Glutamatergic neuron (in vitro differentiated cells): ENCODE data around the gene KLHL22. TPM values are rescaled to one million over a fixed set of nuclear protein-coding genes. Genes with fewer than 3 reads are reported as not detected.

Experiments
- DNase-seq: peaks from one replicate; pipeline ENCODE4 v3.0.0; 2022
- H3K27ac Mint-ChIP-seq: one replicate; pipeline ENCODE4 v1.8.0; 2020; ENCODE audit warnings: mild to moderate bottlenecking, mixed read lengths, inconsistent platforms; ENCODE audit not compliant: unreplicated experiment
- H3K27me3 Mint-ChIP-seq: one replicate; pipeline ENCODE4 v1.8.0; 2020; ENCODE audit warnings: mild to moderate bottlenecking, moderate library complexity, mixed read lengths, inconsistent platforms; ENCODE audit not compliant: unreplicated experiment
- H3K36me3 Mint-ChIP-seq: one replicate; pipeline ENCODE4 v1.8.0; 2020; ENCODE audit warnings: mild to moderate bottlenecking, mixed read lengths, inconsistent platforms; ENCODE audit not compliant: unreplicated experiment
- H3K4me1 Mint-ChIP-seq: one replicate; pipeline ENCODE4 v1.8.0; 2020; ENCODE audit warnings: mild to moderate bottlenecking, low read depth, mixed read lengths, inconsistent platforms; ENCODE audit not compliant: unreplicated experiment
- H3K4me3 Mint-ChIP-seq: one replicate; pipeline ENCODE4 v1.8.0; 2020; ENCODE audit warnings: mild to moderate bottlenecking, mixed read lengths, inconsistent platforms; ENCODE audit not compliant: unreplicated experiment
- H3K9me3 Mint-ChIP-seq: one replicate; pipeline ENCODE4 v1.8.0; 2020; ENCODE audit warnings: mild to moderate bottlenecking, moderate library complexity, mixed read lengths, inconsistent platforms; ENCODE audit not compliant: unreplicated experiment
- total RNA-seq: library from RNA; stranded (reverse); fragmentation: NEBNext Ultra II Directional; extraction: Animal tissue kit (Norgen Biotek cat#: 25700); gene quantifications from one replicate; pipeline ENCODE4 v1.2.1, GENCODE V29; 2021; ENCODE audit not compliant: unreplicated experiment
- TF ChIP-seq, protein P1 (sequence below): fragments of 200-600 bp; sonication (generic); IDR thresholded peaks from one replicate; pipeline ENCODE4 v1.5.0; 2021; ENCODE audit not compliant: partially characterized antibody, unreplicated experiment

Gene KLHL22
- total RNA-seq, 1 donor from 2014 or later: 20.2 TPM

DNA sequence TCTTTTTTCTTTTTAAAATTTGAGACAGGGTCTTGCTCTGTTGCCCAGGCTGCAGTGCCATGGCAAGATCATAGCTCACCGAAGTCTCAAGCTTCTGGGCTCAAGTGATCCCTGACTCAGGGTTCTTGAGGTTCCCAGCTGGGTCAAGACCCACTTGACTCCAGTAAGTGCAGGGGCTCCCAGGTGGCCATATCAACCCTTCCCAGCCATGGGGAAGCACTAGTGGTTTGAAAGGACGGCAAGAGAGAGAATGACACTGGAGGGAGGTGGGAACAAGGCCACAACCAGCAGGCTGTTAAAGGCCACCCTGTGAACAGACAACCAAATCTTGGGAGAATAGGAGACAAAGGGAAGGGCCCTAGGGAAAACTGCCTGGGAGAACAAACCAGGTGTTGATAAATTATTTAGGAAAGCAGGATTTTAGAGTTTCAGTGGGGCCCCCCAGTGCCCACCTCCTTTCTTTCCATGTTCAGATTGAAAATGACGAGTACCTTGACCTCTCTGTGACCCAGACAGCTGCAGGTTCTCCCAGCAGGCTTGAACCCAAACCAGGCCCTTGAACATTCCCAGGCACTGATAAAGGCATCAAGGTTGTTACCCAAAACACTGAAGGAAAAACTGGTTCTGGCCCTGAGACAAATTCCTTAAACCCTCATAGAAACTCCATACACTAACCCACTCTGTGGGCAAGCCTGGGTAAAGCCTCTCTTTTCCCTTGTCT is 28.8 kb downstream of the KLHL22 start:
- Mint-ChIP-seq H3K27me3 (peaks cover 2% of the 10 kb centered on the region), H3K9me3 (peaks cover 9% of the 10 kb centered on the region), H3K4me3 (no peak overlapping the region), H3K36me3 (no peaks in the 10 kb centered on the region), H3K4me1 (peaks cover 30% of the 10 kb centered on the region), H3K27ac (no peak overlapping the region)
- TF ChIP-seq, protein P1, sequence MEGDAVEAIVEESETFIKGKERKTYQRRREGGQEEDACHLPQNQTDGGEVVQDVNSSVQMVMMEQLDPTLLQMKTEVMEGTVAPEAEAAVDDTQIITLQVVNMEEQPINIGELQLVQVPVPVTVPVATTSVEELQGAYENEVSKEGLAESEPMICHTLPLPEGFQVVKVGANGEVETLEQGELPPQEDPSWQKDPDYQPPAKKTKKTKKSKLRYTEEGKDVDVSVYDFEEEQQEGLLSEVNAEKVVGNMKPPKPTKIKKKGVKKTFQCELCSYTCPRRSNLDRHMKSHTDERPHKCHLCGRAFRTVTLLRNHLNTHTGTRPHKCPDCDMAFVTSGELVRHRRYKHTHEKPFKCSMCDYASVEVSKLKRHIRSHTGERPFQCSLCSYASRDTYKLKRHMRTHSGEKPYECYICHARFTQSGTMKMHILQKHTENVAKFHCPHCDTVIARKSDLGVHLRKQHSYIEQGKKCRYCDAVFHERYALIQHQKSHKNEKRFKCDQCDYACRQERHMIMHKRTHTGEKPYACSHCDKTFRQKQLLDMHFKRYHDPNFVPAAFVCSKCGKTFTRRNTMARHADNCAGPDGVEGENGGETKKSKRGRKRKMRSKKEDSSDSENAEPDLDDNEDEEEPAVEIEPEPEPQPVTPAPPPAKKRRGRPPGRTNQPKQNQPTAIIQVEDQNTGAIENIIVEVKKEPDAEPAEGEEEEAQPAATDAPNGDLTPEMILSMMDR: no peak
- no peak for DNase-seq

DNA sequence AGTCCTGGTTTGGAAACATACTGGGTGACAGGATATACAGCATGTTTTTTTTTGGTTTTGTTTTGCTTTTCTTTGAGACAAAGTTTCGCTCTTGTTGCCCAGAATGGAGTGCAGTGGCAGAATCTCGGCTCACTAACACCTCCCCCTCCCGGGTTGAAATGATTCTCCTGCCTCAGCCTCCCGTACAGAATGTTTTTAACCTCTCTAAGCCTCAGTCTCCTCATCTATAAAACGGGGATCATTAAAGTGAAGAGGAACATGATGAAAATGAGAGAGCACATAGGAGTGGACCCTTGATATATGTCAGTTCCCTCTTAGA is 29.9 kb downstream of the KLHL22 start:
- TF ChIP-seq, protein P1: no peak
- Mint-ChIP-seq H3K27ac (no peak overlapping the region), H3K4me1 (peaks cover 32% of the 10 kb centered on the region), H3K36me3 (no peaks in the 10 kb centered on the region), H3K4me3 (no peak overlapping the region), H3K27me3 (peaks cover 2% of the 10 kb centered on the region), H3K9me3 (peaks cover 10% of the 10 kb centered on the region)
- no peak for DNase-seq

DNA sequence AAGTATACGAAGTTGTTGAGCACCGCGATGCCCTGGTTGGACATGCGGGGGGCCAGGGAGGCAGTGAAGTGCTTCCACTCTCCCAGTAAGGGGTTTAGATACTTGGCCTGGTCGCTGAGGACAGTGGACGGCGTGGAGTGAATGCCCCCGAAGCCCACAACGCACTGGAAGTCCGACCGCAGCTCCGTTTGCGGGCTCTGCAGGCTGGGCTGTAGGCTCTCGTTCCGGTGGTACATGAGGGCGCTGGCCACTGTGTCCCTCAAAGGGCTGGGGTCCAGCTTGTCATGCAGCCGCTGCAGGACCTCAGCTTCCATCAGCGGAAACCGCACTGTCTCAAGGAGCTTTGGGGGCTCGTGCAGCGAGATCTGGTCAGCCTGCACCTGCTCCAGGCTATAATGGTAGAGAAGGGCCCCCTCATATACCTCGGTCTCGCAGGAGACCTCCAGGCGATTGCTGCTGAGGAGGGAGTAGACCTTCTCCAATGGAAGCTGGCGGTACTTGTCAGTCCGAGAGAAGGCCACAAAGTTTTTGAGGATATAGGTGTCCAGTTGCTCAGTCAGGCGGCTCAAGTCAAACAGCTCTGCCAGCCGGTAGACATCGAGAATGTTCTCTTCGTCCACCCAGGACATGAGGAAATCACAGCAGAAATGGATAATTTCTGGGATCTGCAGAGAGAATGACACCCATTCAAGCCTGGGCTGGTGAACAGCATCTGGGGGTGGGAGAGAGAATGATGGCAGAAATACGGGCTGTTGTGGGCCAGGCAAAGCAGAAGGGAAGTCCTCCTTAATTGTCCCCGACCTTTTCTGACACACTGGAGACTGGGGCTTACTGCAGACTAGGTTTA is 30.5 kb downstream of the KLHL22 start:
- TF ChIP-seq, protein P1: no peak
- Mint-ChIP-seq H3K9me3 (peaks cover 11% of the 10 kb centered on the region), H3K4me3 (no peak overlapping the region), H3K27me3 (peaks cover 2% of the 10 kb centered on the region), H3K4me1 (peaks cover 32% of the 10 kb centered on the region), H3K27ac (no peak overlapping the region), H3K36me3 (no peaks in the 10 kb centered on the region)
- DNase-seq: no peak

DNA sequence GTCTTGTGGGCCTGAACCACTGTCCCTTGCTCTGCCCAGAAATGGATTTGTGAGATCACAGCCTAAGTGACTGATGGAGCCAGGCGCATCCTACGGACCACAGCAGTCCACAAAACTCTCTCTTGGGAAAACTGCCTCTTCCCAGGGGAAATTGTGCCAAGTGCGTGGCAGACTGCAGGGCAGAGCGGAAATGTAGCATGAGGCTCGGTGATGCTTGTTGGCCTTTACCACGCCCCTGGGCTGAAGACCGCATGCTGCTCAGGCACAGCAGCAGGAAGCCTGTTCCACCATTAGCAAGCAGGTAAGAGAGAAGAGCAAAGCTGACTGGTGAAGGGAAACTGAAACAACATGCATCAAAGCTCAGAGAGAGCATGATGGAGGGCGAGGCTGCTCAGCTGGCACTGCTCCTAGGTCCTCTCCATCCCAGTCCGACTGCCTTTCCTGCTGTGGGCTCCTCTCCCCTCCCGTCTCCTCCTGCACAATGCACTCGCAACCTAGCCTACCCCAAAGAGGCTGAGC is 31.4 kb downstream of the KLHL22 start:
- Mint-ChIP-seq H3K36me3 (no peaks in the 10 kb centered on the region), H3K27me3 (peaks cover 2% of the 10 kb centered on the region), H3K4me3 (no peak overlapping the region), H3K9me3 (peaks cover 11% of the 10 kb centered on the region), H3K4me1 (peaks cover 33% of the 10 kb centered on the region), H3K27ac (no peak overlapping the region)
- TF ChIP-seq, protein P1: no peak
- DNase-seq: no peak
